Trophoblast cell (in vitro differentiated cells and primary cell): ENCODE measurements around the gene MRPL17.

Experiments
- DNase-seq, 2 donors: peaks; one replicate each; pipeline ENCODE4 v3.0.0-alpha.2; 2016
- H2AFZ ChIP-seq: 2 replicates; pipeline ENCODE4 v1.6.1; 2013; ENCODE audit warnings: low read length, moderate library complexity, mild to moderate bottlenecking; ENCODE audit not compliant: insufficient read depth, poor library complexity
- H2AK5ac ChIP-seq: 2 replicates; pipeline ENCODE4 v1.6.1; 2013; ENCODE audit warnings: mild to moderate bottlenecking, low read length
- H2BK120ac ChIP-seq: 2 replicates; pipeline ENCODE4 v1.6.1; 2013; ENCODE audit warnings: low read length, mild to moderate bottlenecking, moderate library complexity; ENCODE audit not compliant: insufficient read depth, poor library complexity
- H2BK12ac ChIP-seq: 2 replicates; pipeline ENCODE4 v1.6.1; 2013; ENCODE audit warnings: mild to moderate bottlenecking, low read length, moderate library complexity
- H2BK5ac ChIP-seq: 2 replicates; pipeline ENCODE4 v1.6.1; 2013; ENCODE audit warnings: low read length, low read depth, moderate library complexity, mild to moderate bottlenecking; ENCODE audit not compliant: poor library complexity
- H3K14ac ChIP-seq: 2 replicates; pipeline ENCODE4 v1.6.1; 2013; ENCODE audit warnings: mild to moderate bottlenecking, low read length
- H3K18ac ChIP-seq: 2 replicates; pipeline ENCODE4 v1.6.1; 2013; ENCODE audit warnings: mild to moderate bottlenecking, low read length
- H3K23ac ChIP-seq: 2 replicates; pipeline ENCODE4 v1.6.1; 2013; ENCODE audit warnings: low read length
- H3K27ac ChIP-seq: 2 replicates; pipeline ENCODE4 v1.5.1; 2013; ENCODE audit warnings: low read depth, mild to moderate bottlenecking, inconsistent platforms, low read length, moderate library complexity
- H3K27me3 ChIP-seq: 2 replicates; pipeline ENCODE4 v1.6.1; 2013; ENCODE audit warnings: inconsistent platforms, mild to moderate bottlenecking, low read length, moderate library complexity; ENCODE audit not compliant: insufficient read depth
- H3K36me3 ChIP-seq, 2 experiments: 1 replicate in 1 of 2; 2 replicates in 1 of 2; pipeline ENCODE4 v1.6.1; 2013; ENCODE audit warnings: low read length in 2 of 2, mild to moderate bottlenecking in 2 of 2, moderate library complexity in 1 of 2; ENCODE audit not compliant: insufficient read depth in 2 of 2, control insufficient read depth in 1 of 2
- H3K4ac ChIP-seq: 2 replicates; pipeline ENCODE4 v1.6.1; 2013; ENCODE audit warnings: low read depth, mild to moderate bottlenecking, low read length, moderate library complexity
- H3K4me1 ChIP-seq, 2 experiments: 1 replicate in 1 of 2; 2 replicates in 1 of 2; pipeline ENCODE4 v1.6.1; 2013; ENCODE audit warnings: low read length in 2 of 2, mild to moderate bottlenecking in 2 of 2, moderate library complexity in 1 of 2; ENCODE audit not compliant: insufficient read depth in 2 of 2, control insufficient read depth in 1 of 2
- H3K4me2 ChIP-seq: 2 replicates; pipeline ENCODE4 v1.6.1; 2013; ENCODE audit warnings: inconsistent platforms, mild to moderate bottlenecking, low read length, moderate library complexity
- H3K4me3 ChIP-seq: 2 replicates; pipeline ENCODE4 v1.5.1; 2013; ENCODE audit warnings: mild to moderate bottlenecking, low read depth, low read length, inconsistent platforms
- H3K79me1 ChIP-seq: one replicate; pipeline ENCODE4 v1.6.1; 2013; ENCODE audit warnings: low read length
- H3K79me2 ChIP-seq: 2 replicates; pipeline ENCODE4 v1.6.1; 2013; ENCODE audit warnings: low read length, mild to moderate bottlenecking; ENCODE audit not compliant: control insufficient read depth, insufficient read depth, poor library complexity
- H3K9ac ChIP-seq: 2 replicates; pipeline ENCODE4 v1.6.1; 2013; ENCODE audit warnings: mild to moderate bottlenecking, low read length
- H3K9me3 ChIP-seq: 2 replicates; pipeline ENCODE4 v1.6.1; 2013; ENCODE audit warnings: low read depth, mild to moderate bottlenecking, control low read depth, inconsistent platforms, low read length; ENCODE audit not compliant: insufficient read depth
- H4K12ac ChIP-seq: 2 replicates; pipeline ENCODE4 v1.6.1; 2013; ENCODE audit warnings: low read depth, mild to moderate bottlenecking, low read length, moderate library complexity
- H4K8ac ChIP-seq: 2 replicates; pipeline ENCODE4 v1.6.1; 2013; ENCODE audit warnings: low read depth, mild to moderate bottlenecking, low read length, moderate library complexity
- H4K91ac ChIP-seq: one replicate; pipeline ENCODE4 v1.6.1; 2013; ENCODE audit warnings: low read depth, mild to moderate bottlenecking, low read length, moderate library complexity
- WGBS: extraction: QIAGEN DNeasy Blood & Tissue Kit; methylation state at CpG from one replicate; pipeline ENCODE4 v1.1.7; 2013; ENCODE audit warnings: missing lambda C conversion rate; ENCODE audit not compliant: insufficient read length, insufficient coverage; ENCODE audit errors: extremely low coverage; 5-methylcytosine and 5-hydroxymethylcytosine counted together

Gene MRPL17

DNA sequence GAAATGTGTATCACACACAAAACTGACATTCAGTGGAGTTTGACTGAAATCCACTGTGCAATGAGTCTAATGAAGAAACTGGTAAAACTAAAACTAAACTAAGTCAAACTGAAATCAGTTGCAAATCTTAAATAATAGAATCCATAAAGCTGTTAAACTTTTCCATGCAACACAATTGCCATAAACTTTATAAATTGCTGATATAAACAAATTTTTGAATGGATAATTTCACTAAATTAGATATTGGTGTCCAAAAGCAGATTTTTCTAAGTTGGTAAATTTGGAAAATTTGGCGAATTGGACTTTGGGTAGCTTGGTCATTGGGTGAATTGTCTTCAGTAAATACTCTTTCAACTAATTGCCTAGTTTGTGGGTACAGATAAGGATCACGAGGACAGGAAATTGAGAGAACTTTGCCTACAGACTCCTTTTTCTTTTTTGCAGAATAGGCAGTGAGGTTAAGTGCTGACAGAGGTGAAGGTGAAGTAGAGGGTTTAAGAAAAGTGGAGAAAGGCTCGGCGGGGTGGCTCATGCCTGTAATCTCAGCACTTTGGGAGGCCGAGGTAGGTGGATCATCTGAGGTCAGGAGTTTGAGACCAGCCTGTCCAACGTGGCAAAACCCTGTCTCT, 12.8 kb downstream of the MRPL17 start:
- no peak overlapping the region for H2BK120ac ChIP-seq

DNA sequence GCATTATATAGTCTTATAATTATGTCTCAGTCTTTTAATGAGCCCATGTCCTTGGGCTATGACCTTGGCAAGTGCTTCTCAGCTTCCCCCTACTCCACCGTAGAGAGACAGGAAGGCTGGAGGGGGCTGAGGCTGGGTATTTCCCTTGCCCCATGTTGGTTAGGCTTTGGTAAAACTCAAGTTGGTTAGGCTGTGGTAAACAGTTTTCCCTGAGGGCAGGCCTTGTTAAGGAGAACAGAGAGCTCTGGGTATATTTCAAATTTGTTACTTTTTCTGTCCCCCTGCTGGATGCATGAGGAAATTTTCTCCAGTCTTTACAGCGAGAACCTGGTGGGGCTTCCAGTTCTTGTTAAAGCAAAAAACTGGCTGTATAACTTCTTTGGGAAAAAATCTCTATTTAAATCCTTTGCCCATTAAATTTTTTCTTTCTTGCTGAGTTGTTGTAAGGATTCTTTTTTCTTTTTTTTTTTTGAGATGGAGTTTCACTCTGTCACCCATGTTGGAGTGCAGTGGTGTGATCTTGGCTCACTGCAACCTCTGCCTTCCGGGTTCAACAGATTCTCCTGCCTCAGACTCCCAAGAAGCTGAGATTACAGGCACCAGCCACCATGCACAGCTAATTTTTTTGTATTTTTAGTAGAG, 15.3 kb downstream of the MRPL17 start:
- Histone ChIP-seq H2BK120ac (no peak overlapping the region), H3K27me3 (no peaks in the 10 kb centered on the region), H3K23ac (no peak overlapping the region), H2AK5ac (no peak overlapping the region), H3K36me3 (no peaks in the 10 kb centered on the region), H2BK5ac (no peak overlapping the region), H2BK12ac (no peak overlapping the region), H3K9me3 (no peaks in the 10 kb centered on the region), H3K4ac (no peak overlapping the region), H3K18ac (no peak overlapping the region), H3K4me3 (no peak overlapping the region), H3K79me1 (no peaks in the 10 kb centered on the region), H3K4me1 (no peaks in the 10 kb centered on the region), H4K8ac (no peak overlapping the region), H2AFZ (no peak overlapping the region), H3K4me2 (no peak overlapping the region), H3K14ac (no peak overlapping the region), H3K9ac (no peak overlapping the region), H3K79me2 (no peaks in the 10 kb centered on the region), H3K27ac (no peak overlapping the region), H4K12ac (no peak overlapping the region), H4K91ac (no peak overlapping the region)
- peak; percentile 22 to 74 for DNase-seq
- WGBS: no CpG with 5 or more reads among the region's 3 CpGs

More for the DNA sequence above, 12.8 kb downstream of the MRPL17 start:
- no peak overlapping the region for H2AFZ ChIP-seq
- no peak overlapping the region for H4K8ac ChIP-seq
- no peaks in the 10 kb centered on the region for H3K79me2 ChIP-seq
- H3K14ac ChIP-seq: no peak overlapping the region
- H2AK5ac ChIP-seq: no peak overlapping the region
- no peak overlapping the region for H3K4me3 ChIP-seq
- DNase-seq: no peak
- no peak overlapping the region for H4K91ac ChIP-seq
- H3K9me3 ChIP-seq: no peaks in the 10 kb centered on the region
- H3K36me3 ChIP-seq: no peaks in the 10 kb centered on the region
- no peaks in the 10 kb centered on the region for H3K79me1 ChIP-seq
- no peak overlapping the region for H3K4me2 ChIP-seq
- H3K18ac ChIP-seq: no peak overlapping the region
- no peak overlapping the region for H3K4ac ChIP-seq
- H3K9ac ChIP-seq: no peak overlapping the region
- WGBS: no CpG with 5 or more reads among the region's 6 CpGs
- no peak overlapping the region for H4K12ac ChIP-seq
- H3K27ac ChIP-seq: no peak overlapping the region
- H2BK12ac ChIP-seq: no peak overlapping the region
- H3K4me1 ChIP-seq: no peaks in the 10 kb centered on the region
- no peak overlapping the region for H2BK5ac ChIP-seq
- no peak overlapping the region for H3K23ac ChIP-seq
- H3K27me3 ChIP-seq: no peaks in the 10 kb centered on the region

DNA sequence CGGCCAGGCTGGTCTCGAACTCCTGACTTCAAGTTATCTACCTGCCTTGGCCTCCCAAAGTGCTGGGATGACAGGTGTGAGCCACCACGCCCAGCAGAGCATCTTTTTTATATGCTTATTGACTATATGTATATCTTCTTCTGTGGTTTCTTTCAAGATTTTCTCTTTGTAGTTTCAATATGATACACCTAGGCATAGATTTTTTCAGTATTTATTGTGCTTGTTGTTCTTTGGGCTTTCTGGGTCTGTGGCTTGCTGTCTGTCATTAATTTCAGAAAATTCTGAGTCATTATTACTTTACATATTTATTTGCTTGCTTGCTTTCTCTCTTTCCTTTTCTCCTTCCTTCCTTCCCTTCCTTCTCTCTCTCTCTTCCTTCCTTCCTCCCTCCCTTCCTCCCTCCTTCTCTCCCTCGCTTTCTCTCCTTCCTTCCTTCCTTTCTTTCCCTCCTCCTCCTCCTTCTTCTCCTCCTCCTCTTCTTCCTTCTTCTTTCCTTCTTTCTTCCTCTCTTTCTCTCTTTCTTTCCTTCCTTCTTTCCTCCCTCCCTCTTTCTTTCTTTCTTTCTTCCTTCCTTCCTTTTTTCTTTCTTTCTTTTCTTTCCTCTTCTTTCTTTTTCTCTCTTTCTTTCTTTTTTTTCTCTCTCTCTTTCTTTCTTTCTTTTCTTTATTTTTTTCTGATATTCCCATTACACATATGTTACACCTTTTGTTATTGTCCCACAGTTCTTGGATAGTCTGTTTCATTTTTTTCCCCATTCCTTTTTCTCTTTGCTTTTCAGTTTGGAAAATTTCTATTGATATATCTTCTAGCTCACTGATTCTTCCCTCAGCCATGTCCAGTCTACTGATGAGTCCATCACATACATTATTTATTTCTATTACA, 16.6 kb downstream of the MRPL17 start:
- no peak overlapping the region for H3K4me3 ChIP-seq
- H3K4ac ChIP-seq: no peak overlapping the region
- H3K9ac ChIP-seq: no peak overlapping the region
- no peak for DNase-seq
- H3K36me3 ChIP-seq: no peaks in the 10 kb centered on the region
- H2BK120ac ChIP-seq: no peak overlapping the region
- H3K18ac ChIP-seq: no peak overlapping the region
- H3K27me3 ChIP-seq: no peaks in the 10 kb centered on the region
- H3K14ac ChIP-seq: no peak overlapping the region
- no peak overlapping the region for H4K91ac ChIP-seq
- WGBS: no CpG with 5 or more reads among the region's 4 CpGs
- no peak overlapping the region for H2BK12ac ChIP-seq
- no peaks in the 10 kb centered on the region for H3K4me1 ChIP-seq
- H2AFZ ChIP-seq: no peak overlapping the region
- H3K4me2 ChIP-seq: no peak overlapping the region
- H2AK5ac ChIP-seq: no peak overlapping the region
- H3K23ac ChIP-seq: no peak overlapping the region
- H3K79me1 ChIP-seq: no peaks in the 10 kb centered on the region
- H3K79me2 ChIP-seq: no peaks in the 10 kb centered on the region
- no peaks in the 10 kb centered on the region for H3K9me3 ChIP-seq
- H2BK5ac ChIP-seq: no peak overlapping the region
- no peak overlapping the region for H4K12ac ChIP-seq
- H3K27ac ChIP-seq: no peak overlapping the region
- H4K8ac ChIP-seq: no peak overlapping the region

DNA sequence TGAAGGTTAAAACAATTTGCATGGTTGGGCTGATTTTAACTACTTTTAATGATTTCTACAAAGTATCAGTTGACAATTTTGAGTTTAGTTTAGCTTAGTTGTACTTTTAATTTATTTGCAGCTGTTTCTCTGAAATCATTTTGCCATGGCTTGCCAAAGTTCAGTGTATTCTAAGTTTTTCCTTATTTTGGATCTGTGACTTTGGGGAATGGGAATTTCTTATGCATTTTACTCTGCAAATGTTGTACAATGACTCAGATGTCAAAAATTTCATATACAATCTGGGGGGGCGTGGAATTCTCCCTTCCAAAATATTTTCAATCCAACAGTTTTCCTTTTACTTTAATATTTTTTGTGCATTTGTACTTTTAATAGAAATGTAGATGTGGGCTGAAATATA, 18.6 kb downstream of the MRPL17 start:
- Histone ChIP-seq H3K4ac (no peak overlapping the region), H3K18ac (no peak overlapping the region)
- no CpG with 5 or more reads among the region's 1 CpG for WGBS

More for the DNA sequence above, 18.6 kb downstream of the MRPL17 start:
- Histone ChIP-seq H3K36me3 (no peaks in the 10 kb centered on the region), H2BK5ac (no peak overlapping the region), H3K79me1 (no peaks in the 10 kb centered on the region), H2BK12ac (no peak overlapping the region), H3K4me2 (no peak overlapping the region), H4K91ac (no peak overlapping the region), H3K9me3 (no peaks in the 10 kb centered on the region), H3K27me3 (no peaks in the 10 kb centered on the region), H3K27ac (no peak overlapping the region), H4K12ac (no peak overlapping the region), H3K23ac (no peak overlapping the region), H3K14ac (no peak overlapping the region), H3K4me3 (no peak overlapping the region), H3K4me1 (no peaks in the 10 kb centered on the region), H3K9ac (no peak overlapping the region), H2BK120ac (no peak overlapping the region), H2AK5ac (no peak overlapping the region), H3K79me2 (no peaks in the 10 kb centered on the region), H2AFZ (no peak overlapping the region), H4K8ac (no peak overlapping the region)
- DNase-seq: no peak
